Thyroid gland (tissue), 4 donors: ENCODE data around the gene PNMA6E. TPM values are rescaled to one million over a fixed set of nuclear protein-coding genes. Genes with fewer than 3 reads are reported as not detected.

ENCODE experiments used
- DNase-seq, 2 donors: peaks; one replicate each; pipeline ENCODE4 v3.0.0-alpha.2; 2019
- H3K27ac ChIP-seq, 3 donors: fragments of 200-600 bp; sonication (generic); 1 replicate in 2 of 3; 2 replicates in 1 of 3; pipeline ENCODE4 v1.5.1; 2016 to 2019; ENCODE audit warnings: mild to moderate bottlenecking in 1 of 3, moderate library complexity in 1 of 3
- H3K27me3 ChIP-seq: fragments of 200-600 bp; sonication (generic); one replicate; pipeline ENCODE4 v1.5.1; 2019
- H3K36me3 ChIP-seq, 2 donors: fragments of 200-600 bp; sonication (generic); one replicate each; pipeline ENCODE4 v1.5.1; 2016 to 2019
- H3K4me1 ChIP-seq, 2 donors: fragments of 200-600 bp; sonication (generic); one replicate each; pipeline ENCODE4 v1.5.1; 2017 to 2019
- H3K4me3 ChIP-seq, 3 donors: fragments of 200-600 bp; sonication (generic); replicated peaks in 1 of 3; 1 replicate in 2 of 3; 2 replicates in 1 of 3; pipeline ENCODE4 v1.5.1; 2016; ENCODE audit warnings: mild to moderate bottlenecking in 1 of 3
- H3K9me3 ChIP-seq: fragments of 200-600 bp; sonication (generic); one replicate; pipeline ENCODE4 v1.5.1; 2017
- POLR2A ChIP-seq, 2 donors: fragments of 450-650 bp; IDR thresholded peaks; one replicate each; pipeline ENCODE4 v1.6.1; 2017; ENCODE audit warnings: antibody characterized with exemption in 2 of 2, mild to moderate bottlenecking in 2 of 2, moderate library complexity in 1 of 2
- WGBS, 2 donors: methylation state at CpG; one replicate each; pipeline ENCODE4 v1.1.5; 2017; 5-methylcytosine and 5-hydroxymethylcytosine counted together
- intact Hi-C: fragments of 100-400 bp; cut with DNase I; formaldehyde crosslinking; loops from one replicate; pipeline ENCODE4 v1.15.1; 2023
- small RNA-seq: library from RNA; depleted of rRNA; stranded (forward); fragments of <200 nt; gene quantifications from one replicate; pipeline ENCODE3, GENCODE V24; 2016
- total RNA-seq, 4 donors: library from RNA; depleted of rRNA; stranded (reverse); fragments of >200 nt; gene quantifications; one replicate each; pipeline ENCODE4 v1.2.3, GENCODE V29; 2016
- TF ChIP-seq, protein P1 (sequence below), 6 experiments: fragments of 200-600 bp in 3 of 6; fragments of 450-650 bp in 3 of 6; sonication (generic) in 3 of 6; IDR thresholded peaks; one replicate each; pipeline ENCODE4 v1.5.1; 2016 to 2019; ENCODE audit warnings: antibody characterized with exemption in 6 of 6, mild to moderate bottlenecking in 2 of 6, inconsistent platforms in 1 of 6, moderate library complexity in 1 of 6

Gene PNMA6E
- total RNA-seq, 4 donors from 2014 or later: not detected

DNA sequence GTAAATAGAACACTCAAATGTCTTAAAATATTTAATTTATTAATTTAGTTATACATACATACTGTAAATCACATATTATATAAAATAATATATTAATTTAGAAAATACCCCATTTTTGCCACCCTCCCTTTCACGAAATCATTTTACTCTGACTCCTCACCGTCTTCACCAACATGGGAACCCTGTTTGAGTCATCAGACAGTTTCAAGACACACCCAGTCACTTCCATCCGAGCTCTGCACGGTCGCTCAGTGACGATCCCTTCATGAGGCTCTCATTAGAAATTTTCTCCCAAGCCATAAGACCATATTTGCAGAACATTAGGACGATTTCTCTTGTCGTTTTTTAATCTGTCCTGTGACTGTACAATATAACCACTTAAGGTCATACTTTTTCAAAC is 52.7 kb downstream of the PNMA6E start:
- Histone ChIP-seq H3K4me3 (no peak overlapping the region), H3K27me3 (no peaks in the 10 kb centered on the region), H3K27ac (no peak overlapping the region), H3K36me3 (peaks cover 0 to 5% of the 10 kb centered on the region in 2 donors), H3K9me3 (no peaks in the 10 kb centered on the region), H3K4me1 (no peaks in the 10 kb centered on the region)
- DNase-seq: no peak
- intact Hi-C loops: no loop called here
- TF ChIP-seq POLR2A (IDR thresholded peaks at IDR 0.05): no peak
- TF ChIP-seq, protein P1, sequence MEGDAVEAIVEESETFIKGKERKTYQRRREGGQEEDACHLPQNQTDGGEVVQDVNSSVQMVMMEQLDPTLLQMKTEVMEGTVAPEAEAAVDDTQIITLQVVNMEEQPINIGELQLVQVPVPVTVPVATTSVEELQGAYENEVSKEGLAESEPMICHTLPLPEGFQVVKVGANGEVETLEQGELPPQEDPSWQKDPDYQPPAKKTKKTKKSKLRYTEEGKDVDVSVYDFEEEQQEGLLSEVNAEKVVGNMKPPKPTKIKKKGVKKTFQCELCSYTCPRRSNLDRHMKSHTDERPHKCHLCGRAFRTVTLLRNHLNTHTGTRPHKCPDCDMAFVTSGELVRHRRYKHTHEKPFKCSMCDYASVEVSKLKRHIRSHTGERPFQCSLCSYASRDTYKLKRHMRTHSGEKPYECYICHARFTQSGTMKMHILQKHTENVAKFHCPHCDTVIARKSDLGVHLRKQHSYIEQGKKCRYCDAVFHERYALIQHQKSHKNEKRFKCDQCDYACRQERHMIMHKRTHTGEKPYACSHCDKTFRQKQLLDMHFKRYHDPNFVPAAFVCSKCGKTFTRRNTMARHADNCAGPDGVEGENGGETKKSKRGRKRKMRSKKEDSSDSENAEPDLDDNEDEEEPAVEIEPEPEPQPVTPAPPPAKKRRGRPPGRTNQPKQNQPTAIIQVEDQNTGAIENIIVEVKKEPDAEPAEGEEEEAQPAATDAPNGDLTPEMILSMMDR (IDR thresholded peaks at IDR 0.05): no peak
- 97 to 98% methylated on average over 8 of the region's 8 CpGs for WGBS, 2 donors

- TF ChIP-seq, protein P1 (IDR thresholded peaks at IDR 0.05): no peak
- TF ChIP-seq POLR2A (IDR thresholded peaks at IDR 0.05): no peak
- Histone ChIP-seq H3K36me3 (peaks cover 0 to 5% of the 10 kb centered on the region in 2 donors), H3K4me1 (no peaks in the 10 kb centered on the region), H3K27ac (no peak overlapping the region), H3K9me3 (no peaks in the 10 kb centered on the region), H3K4me3 (no peak overlapping the region), H3K27me3 (no peaks in the 10 kb centered on the region)
- no peak for DNase-seq
- 83 to 100% methylated on average over 3 to 6 of the region's 38 CpGs for WGBS, 2 donors
- intact Hi-C loops: no loop called here
Measured at GRCh38 chrX:153347530-153347929, 53.6 kb downstream of the PNMA6E start.

Small RNA genes lying within 50 kb of the gene (small RNA-seq; reads per million reads assigned to genes)
- not detected for gene AC152007.1
- not detected for gene RN7SL667P

Other genes starting within 250 kb of the PNMA6E start
- not detected for gene MAGEA1, start 222.1 kb downstream of the PNMA6E start, total RNA-seq
- not detected for gene PNMA6F, start 79.6 kb downstream of the PNMA6E start, total RNA-seq
- 10 to 100 TPM in 3 of 4 donors, 1 to 10 TPM in 1; 8.2 to 16.4 (median 12.1) TPM for gene ZNF275, start 67.2 kb downstream of the PNMA6E start, total RNA-seq
- 1 to 10 TPM; 1.1 to 1.8 (median 1.4) TPM for gene ZFP92, start 10.1 kb upstream of the PNMA6E start, total RNA-seq
- gene TREX2, start 44.7 kb upstream of the PNMA6E start, total RNA-seq: 1 to 10 TPM in 2 of 4 donors, under 1 TPM in 1, not detected in 1; 0.40 to 8.9 (median 3.2) TPM
- 10 to 100 TPM; 20.7 to 46.8 (median 27.7) TPM for gene HAUS7, start 69.2 kb upstream of the PNMA6E start, total RNA-seq
- gene BGN, start 93.6 kb upstream of the PNMA6E start, total RNA-seq: 10 to 100 TPM; 51.0 to 84.0 (median 68.6) TPM
- gene ATP2B3, start 116.3 kb upstream of the PNMA6E start, total RNA-seq: not detected
- gene CCNQ, start 197.8 kb upstream of the PNMA6E start, total RNA-seq: 10 to 100 TPM; 22.0 to 43.3 (median 33.0) TPM
- not detected for gene DUSP9, start 245.9 kb upstream of the PNMA6E start, total RNA-seq